HG02610 (cell line): ENCODE data around the gene CNN3.
"Not testable (repeated sequence)": the region's sequence is repeated elsewhere in the genome, so short reads cannot be mapped to it uniquely, and the experiment has no call there.

ENCODE experiments used
- ATAC-seq: cut with Tn5 transposase; IDR thresholded peaks from one replicate; pipeline ENCODE4 v1.9.1; 2021; ENCODE audit warnings: mild to moderate bottlenecking, moderate library complexity; ENCODE audit not compliant: unreplicated experiment

Gene CNN3

GRCh38 chr1:94951046-94951445 is 24.1 kb upstream of the CNN3 start:
- ATAC-seq, result no peak

DNA sequence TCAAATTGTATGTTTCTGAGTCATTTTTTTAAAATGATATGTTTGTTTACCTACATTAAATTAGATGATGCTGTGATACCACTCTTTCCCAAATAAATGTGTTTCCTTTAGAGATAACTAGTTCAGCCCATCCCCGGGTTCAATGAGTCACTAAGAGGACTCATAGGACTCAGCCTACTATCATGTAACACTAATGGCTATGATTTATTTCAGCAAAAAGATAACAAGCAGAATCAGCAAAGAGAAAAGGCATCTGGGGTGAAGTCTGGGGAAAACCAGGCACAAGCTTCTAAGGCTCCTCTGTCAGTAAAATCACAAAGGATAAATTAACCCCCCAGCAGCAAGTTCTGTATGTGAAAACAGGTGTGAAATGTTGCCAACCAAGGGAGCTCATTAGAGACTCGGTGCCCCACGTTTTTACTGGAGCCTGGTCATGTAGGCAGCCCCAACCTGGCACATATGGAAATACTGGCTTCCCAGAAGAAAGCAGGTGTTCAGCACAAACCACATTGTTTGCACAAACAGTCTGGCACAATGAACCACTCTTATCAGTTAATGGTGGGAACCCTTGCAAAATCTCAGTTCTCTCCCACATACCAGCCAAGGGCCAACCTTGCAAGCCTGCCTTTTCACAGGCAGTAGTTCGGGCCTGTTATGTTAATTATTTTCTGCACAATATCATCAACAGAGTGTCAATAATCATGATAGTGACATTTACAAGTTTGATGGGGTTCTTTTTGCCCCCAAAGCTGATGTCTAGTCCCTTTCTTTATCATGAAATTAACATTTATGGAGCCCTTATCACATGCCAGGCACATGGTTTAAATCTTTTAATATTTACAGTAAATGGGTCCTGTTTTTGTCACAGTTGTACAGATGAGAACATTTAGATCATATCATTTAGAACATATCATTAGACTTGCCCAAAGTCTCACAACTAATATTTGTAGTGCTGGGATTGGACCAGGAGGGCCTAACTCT is 23.1 kb upstream of the CNN3 start:
- no peak for ATAC-seq

DNA sequence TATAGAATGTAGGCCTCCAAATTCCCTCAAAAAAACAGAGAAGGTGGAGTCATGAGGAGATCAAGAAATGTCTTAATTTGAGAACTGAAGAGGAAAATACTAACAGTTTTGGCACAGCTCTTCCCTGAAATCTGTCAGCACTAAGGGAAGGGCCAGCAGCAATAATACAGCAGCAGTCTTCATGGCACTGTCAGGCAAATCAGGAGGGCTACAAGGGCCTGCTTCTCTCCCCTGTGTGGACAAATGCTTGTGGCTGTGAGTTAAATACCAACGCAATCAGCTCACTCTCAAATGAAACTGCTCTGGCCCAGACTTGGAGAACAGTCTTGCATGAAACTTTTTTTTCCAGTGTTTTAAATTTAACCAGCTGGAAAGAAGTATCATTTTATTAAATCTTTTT is 20.5 kb upstream of the CNN3 start:
- no peak for ATAC-seq

- ATAC-seq, result no peak
These were observed 20.0 kb upstream of the CNN3 start for GRCh38 chr1:94946886-94947285.

- no peak for ATAC-seq
These were observed 15.5 kb upstream of the CNN3 start for GRCh38 chr1:94942171-94943128.

GRCh38 chr1:94941480-94941879 is 14.6 kb upstream of the CNN3 start:
- not testable (repeated sequence) for ATAC-seq

DNA sequence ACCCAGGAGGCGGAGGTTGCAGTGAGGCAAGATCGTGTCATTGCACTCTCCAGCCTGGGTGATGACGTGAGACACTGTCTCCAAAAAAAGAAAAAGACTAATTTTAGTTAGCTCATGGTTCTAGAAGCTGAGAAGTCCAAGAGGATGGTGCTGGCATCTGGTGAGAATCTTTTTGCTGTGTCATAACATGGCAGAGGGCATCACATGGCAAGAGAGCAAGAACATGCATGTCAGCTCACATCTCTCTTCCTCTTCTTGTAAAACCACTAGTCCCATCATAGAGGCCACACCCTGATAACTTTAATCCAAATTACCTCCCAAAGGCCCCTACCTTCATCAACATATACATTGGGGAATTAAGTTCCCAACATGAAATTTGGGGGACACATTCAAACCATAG is 13.8 kb upstream of the CNN3 start:
- no peak for ATAC-seq

DNA sequence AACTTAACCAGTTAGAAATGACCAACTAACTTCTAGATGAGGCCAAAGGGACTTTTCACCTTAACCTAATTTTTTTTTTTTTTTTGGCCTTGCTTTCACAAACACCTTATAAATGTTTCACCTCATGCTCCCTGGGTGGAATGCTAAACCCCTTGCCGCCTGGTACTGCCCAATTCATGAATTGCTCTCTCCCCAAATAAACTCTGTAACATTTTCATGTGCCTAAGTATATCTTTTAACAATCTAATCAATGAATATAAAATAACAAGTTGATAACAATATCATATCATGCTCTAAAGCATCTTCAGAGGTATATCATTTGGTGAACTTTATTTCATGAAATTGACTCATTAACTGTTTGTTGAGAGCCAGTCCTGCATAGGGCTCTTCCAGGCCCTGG is 10.9 kb upstream of the CNN3 start:
- no peak for ATAC-seq

- ATAC-seq, result no peak
These were observed 10.1 kb upstream of the CNN3 start for GRCh38 chr1:94936861-94937620.

GRCh38 chr1:94935476-94935875 is 8.6 kb upstream of the CNN3 start:
- no peak for ATAC-seq

GRCh38 chr1:94935034-94935433 is 8.1 kb upstream of the CNN3 start:
- ATAC-seq, result no peak

DNA sequence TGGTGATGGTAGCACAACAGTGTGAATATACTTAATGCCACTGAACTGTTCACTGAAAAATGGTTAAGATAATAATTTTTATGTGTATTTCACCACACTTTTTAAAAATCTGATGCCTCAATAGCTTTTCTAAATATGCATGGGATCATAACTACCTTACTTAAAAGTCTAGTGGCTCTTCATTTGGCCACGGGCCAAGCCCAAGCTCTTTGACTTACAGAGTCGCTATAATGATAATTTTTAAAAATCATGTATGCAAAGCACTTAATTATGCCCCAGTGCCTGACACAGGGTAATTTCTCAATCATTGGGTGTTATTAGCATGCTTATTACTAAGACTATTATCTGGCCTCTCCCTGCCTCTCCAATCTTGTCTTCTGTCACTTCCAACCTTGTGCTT is 7.6 kb upstream of the CNN3 start:
- no peak for ATAC-seq

GRCh38 chr1:94931254-94931841 is 4.4 kb upstream of the CNN3 start:
- no peak for ATAC-seq

DNA sequence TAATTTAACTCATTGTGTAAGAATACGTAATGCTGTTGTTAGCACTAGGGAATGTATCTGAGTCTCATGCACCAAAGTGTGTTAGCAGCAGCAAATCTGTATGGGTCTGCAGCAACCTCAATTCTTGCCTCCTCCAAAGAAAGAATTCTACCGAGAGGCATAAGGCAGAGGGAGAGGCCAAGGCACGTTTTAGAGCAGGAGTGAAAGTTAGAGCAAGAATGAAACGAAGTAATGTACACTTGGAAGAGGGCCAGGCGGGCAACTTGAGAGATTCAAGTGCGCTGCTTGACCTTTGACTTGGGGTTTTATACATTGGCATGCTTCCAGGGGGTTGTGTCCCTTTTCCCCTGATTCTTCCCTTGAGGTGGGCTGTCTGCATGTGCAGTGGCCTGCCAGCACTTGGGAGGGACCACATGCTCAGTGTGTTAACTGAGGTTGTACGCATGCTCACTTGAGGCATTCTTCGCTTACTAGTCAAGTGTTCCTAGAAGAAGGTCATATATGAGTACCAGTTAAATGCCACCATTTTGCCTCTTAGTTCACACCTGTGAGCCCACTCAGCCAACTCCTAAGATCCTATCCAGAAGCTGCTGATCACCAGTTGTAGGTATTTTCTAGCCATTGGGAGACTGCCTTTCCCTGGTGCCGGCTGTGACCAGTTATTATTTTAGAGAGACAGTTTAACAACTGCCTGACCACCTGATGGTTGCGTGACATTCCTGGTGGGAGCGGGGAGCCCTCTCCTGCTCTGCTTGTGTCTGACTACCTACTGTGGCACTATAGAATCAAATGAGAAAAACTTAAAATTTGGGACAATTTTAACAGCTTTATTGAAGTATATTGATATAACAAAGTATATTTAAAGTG is 2.7 kb upstream of the CNN3 start:
- ATAC-seq, result no peak

- ATAC-seq, result no peak
These were observed 1.5 kb upstream of the CNN3 start for GRCh38 chr1:94928293-94928939.

DNA sequence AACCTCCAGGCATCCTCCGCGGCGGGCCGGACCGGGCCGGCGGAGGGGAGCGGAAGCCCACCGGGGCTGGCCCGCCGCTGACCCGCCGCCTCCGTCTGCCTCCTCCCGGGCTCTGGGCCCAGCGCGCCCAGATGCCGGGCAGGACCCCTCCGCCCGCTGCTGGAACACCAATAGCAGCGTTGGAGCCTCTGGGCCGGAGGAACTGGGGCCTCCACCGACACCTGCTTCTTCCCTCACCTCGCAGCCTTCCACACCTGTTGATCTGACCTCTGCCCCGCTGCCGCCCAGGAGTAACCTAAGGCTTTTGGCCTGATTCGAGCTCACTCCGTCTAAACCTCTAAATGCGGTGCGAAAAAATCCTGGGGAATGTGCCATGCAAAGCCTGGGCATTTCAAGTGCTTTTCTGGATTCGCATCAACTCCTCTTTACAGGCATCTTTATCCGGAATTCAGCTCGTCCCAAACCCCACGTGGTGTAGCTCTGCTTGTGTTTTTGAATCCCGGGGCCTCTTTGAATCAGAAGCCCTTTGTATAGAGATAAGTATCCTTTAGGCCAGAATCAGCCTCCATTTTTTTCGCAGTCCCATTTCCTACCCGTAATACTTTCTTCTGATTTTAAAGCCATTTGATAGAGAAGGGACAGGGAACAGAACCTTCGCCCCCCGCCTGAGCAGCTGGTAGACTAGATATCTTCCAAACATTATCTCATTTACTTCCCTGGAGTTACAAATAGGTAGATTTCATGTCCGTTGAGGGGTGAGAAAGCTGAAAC is 680 bp upstream of the CNN3 start:
- ATAC-seq, result no peak

DNA sequence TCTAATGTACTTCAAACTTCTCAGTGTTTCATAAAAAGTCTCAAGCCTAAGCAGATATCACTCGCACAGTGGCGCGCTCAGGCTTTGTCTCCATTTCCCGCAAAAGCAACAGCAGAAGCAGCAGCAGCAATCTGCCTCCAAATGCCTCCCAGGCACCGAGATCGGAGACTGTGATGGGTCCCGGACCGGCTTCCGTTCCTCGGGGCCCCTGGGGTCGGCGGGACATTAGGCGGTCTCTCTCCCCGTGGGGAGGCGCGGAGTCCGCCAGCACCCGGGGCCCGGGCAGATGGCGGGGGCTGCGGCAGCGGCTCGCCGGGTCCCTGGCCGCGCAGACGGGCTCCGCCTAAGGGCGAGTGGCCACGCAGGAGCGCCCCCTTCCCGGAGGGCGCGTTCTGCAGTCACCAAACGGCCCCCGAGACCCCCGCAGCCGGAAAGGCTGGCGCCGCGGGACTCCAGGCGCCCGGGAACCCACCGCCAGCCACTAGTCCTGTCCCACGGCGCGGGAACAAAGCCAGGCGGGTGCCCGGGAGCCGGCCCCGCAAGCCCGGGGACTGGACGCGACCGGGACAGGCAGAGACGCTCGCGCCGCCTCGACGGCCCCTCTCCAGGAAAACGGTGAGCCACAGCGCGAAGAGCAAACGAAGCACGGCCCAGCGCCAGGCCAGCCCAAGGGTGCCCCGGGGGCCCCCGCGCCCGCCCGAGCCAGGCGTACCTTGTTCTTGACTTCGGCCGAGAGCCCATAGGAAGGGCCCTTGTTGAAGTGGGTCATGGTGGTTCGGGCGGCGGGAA is 590 bp downstream of the CNN3 start:
- ATAC-seq, result no peak
